GM19193 (cell line): ENCODE measurements around the gene DNER.

Experiments used
- POLR2A ChIP-seq: IDR thresholded peaks from 4 replicates; pipeline ENCODE4 v1.6.1; 2011; ENCODE audit not compliant: insufficient read depth, insufficient read length; ENCODE audit errors: extremely low read depth

DNER gene

DNA sequence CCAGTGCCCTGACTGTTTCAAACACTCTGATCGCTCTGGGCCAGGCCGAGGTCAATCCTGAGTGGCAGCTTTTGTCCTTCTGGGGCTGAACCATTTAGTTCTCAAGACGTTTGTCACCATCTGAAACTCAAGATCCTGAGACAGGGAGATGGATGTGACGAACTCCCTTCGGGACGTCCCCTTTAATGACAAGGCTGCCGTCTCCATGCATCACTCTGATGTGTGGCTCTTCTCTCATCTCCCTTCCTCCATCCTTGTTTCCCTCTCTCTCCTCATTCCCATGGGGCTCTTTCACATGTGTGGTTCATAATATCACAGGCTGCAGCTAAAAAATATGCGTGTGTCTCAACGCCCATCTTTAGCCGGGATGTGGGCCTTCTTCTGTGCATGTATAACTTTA is 189.6 kb downstream of the DNER start:
- no peak for TF ChIP-seq POLR2A

DNA sequence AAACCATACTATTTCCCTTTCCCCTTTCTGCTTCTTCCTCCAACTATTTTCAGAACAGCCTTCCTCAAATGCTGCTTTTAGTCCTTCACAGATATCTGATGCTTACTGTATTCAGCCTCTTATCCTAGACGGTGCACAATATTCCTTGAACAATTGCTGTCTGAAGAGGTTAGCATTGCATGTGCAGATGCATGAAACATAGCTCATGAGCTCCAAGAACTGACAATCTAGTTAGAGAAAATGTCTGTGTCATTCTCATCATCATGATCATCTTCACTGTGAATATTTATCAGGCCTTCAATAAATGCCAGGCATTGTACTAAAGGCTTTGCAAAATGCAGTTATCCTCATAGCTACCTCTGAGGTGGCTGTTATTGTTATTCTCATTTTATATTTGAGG is 190.7 kb downstream of the DNER start:
- TF ChIP-seq POLR2A, result no peak

DNA sequence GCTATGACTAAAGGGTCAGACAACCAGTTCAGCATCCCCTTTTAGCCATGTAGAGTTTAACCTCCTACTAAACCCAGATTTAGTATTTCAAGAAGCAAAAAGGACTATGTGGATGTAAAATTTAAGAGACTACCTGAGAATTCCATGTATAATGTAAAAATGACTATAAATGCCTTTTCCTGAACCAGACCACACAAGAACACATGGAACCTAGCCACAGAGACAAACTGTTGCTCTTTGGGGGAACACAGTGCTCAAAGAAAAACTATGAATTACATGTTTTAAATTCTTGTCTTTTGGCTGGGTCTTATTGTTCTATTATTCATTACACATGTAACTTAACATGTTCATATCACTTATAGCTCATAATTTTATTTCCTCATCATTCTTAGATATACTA is 192.8 kb downstream of the DNER start:
- TF ChIP-seq POLR2A, result no peak

DNA sequence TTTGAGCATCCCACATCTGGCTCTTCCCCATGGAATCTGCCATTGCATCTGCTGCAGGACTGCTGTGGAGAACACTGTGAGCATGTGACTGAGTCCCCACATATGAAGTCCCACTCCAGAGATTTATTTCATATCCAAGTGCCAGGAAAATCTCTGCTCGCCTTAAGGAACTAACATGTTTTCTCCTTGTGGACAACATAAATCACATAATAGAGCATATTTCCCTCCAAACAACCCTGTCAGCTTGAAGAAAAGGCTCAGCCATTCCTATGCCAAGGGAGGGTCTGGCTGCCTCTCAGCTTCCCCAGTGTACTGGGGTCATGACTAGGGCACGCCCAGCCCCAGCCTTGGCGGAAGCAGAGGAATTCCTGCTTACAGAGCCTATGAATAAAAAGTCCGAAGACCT is 193.7 kb downstream of the DNER start:
- TF ChIP-seq POLR2A, result no peak

DNA sequence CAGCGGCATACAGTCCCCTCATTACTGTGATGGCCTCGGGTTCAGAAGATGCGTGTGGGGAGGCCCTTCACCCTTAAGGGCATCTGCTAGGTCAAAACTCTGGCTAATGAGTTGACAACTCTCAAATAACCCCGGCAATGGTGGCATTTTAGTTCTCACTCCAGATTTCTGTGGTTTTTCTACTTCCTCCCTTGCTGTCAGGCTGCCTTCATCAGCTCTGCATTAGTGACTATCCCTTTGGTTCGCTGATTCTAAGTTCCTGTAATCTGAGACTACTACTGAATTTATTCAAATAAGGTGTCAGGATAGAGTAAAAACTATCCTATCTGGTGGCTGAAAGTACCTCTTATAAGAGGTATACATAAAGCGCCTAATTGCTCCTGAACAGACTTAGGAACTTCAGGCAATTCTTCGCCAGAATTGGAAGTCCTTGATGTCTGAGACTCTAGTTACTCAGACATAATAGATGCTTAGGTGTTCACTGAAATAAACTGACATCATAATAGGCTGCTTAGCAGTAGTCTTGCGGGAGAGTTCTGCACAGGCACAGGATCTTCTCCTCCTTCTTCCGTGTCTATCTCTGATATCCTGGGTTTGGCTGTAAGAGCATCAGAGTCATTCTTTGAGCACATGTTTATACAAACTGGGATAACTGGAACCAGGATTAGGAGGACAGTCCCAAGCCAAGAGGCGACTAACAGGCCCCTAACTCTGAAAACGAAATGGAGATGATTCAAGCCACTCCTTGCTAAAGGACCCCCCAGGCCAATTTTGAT is 194.5 kb downstream of the DNER start:
- no peak for TF ChIP-seq POLR2A

DNA sequence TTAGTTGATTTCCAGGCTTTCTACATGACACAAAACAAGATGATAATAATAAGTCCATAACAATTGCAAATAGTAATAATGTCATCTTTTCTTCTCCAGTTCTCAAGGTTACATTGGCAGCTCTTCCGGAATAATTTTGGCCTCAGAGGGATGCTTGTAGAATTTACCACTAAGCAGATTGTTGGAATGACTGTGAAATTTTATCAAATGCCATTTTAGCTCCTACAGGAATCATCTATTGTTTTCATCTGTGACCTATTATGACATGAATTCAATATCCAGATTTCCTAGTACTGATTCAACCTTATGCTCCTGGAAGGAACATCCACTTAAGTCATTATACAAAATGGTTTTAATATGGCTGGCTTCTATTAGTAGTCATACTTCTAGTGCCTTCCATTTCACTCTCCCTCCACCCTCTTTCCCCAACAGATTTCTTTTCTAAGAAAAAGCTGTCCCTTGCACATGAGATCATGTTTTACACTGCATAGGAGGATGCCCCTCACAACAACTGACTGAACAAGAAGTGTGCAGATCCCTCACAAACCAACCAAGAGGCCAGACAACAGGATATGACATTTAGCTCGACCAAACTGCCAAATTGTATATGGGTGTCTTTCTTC is 200.0 kb downstream of the DNER start:
- TF ChIP-seq POLR2A, result no peak

DNA sequence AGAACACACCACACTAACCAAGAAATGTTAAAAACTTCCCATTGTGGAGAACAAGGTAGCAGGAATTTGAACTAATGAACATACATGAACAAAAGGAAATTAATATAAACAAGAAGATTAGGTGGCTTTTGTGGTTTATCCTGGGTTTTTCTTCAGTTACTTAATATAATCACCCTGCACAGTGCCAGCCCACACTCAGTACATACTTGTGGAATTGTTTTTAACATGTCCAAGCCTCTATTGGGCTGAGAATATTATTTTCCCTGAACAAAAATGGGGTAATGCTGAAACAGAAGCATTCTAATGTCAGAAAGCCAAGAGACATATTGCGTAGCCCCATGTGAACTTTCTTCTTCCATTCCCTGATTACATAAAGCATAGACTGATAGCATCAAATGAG is 202.8 kb downstream of the DNER start:
- no peak for TF ChIP-seq POLR2A

DNA sequence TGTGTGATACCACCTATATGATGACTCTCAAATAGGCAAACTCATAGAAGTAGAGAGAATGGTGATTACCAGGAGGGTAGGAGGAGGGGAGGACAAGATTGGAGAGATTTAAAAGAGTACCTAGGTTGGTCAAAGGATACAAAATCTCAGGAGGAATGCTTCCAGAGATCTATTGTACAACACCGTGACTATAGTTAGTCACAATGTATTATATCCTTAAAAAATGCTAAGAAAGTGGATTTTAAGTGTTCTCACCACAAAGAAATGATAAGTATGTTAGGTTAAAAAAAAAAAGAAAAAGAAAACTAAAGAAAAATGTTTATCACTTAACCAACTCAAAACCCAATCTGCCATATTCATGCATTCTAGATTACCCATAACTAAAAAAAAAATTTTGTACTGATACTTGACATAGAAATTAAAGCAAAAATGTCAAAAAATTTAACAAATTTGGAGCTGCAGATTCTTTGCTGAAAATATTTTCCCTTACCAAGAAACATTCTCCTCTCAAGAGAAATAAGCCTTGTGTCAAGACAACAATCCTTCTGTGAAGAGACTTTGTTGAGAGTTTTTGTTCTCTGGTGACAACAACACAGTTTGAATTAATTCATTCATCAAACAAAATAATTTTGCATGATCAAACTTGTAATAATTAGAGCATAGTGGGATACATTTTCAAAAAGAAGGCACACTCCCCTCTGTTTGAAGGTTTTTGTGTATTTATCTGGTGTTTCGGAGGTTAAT is 213.1 kb downstream of the DNER start:
- no peak for TF ChIP-seq POLR2A

DNA sequence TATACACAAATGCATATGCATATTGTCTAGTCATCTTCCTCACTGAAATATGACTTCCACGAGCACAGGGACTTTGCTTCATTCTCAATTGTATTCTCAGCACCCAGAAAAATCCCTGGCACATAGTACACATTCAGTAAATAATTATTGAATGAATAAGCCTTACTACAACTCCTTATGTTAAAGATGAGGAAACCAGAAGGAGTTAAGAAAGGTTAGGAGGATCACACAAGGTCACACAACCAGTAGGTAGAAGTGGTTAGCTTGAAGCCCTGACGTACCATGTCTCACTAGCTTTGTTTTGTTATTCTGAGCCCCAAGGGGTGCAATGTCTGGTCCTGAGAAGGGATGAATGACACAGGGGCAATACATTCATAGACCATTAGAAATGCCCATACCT is 222.3 kb downstream of the DNER start:
- no peak for TF ChIP-seq POLR2A

DNA sequence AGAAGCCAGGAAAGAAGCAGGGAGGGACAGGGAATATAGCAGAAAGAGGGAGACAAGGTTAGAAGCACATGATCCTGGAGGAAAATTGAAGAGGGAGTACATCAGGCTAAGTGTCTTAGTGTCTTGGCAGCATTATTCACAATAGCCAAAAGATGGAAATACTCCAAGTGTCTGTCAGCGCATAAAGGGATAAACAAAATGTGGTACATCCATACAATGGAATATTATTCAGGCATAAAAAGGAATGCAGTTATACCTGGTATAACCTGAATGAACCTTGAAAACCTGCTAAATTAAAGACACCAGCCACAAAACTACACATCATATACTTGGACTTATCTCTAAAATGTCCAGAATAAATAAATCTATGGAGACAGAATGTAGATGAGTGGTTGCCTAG is 224.2 kb downstream of the DNER start:
- no peak for TF ChIP-seq POLR2A

DNA sequence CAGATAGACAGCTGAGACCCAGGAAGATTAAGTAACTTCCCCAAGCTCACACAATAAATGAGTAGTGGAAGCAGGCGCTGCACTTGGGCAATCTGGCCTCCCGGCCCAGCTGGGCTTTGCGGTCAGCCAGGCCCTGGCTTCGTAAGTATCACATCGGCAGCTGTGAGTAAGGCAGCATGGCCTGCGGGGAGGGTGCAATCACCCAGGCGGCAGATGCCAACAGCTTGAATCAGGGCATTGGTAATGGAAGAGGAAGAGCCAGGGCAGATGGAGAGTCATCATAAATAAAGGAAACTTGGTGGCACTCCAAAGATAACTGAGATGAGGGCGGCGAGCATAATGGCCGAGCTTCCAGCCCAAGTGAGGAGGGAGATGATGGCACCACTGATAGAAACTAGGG is 225.3 kb downstream of the DNER start:
- no peak for TF ChIP-seq POLR2A

DNA sequence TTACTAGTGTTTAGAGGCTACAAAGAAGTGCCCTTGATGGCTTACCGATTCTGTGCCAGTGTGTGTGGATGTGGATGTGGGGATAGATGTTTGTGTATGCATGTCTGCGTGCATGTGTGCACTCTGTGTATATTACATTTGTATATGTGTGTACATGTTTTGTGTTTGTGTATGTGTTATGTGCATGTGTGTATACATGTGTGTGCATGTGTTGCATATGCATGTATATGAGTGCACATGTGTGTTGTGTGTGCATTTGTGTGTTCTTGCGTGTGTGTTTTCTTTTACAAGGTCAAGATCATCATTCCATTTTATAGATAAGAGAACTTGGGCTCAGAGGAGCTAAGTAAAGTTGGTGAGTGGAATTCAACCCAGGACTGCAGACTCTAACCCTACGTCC is 226.1 kb downstream of the DNER start:
- TF ChIP-seq POLR2A, result no peak

DNA sequence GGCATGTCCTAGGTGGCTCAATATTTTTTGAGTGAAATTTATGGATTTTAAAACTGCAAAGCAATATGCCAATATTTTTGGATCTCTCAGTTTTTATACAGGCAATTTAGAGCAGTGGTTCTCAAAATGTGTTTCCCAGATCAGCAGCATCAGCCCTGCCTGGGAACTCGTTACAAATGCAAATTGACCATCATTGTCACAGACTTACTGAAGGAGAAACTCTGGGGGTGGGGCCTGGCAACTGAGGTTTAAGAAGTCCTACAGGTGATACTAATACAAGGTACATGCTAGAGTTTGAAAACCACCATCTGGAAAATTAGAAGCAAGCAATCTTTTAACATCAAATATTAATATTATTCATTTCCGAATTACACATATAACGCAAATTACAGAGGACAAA is 227.7 kb downstream of the DNER start:
- TF ChIP-seq POLR2A, result no peak

DNA sequence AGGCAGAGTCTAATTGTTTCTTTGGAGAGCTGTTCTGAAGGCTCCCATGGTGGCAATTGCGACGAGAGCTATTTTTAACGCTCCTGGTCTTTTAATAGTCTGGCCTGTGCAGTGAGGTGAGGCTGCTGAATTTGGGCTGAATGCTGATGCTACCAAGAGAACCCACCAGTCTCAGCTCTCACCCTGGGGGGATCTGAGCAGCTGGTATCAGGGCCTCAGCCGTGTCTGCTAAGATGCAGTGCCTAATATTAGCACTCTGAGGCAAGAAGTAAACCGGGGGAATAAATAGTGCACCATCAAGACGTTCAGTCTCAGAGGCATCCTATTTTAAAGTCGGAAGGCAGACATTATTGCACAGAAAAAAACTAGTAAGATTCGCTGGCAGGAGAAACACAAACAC is 228.5 kb downstream of the DNER start:
- TF ChIP-seq POLR2A, result no peak

DNA sequence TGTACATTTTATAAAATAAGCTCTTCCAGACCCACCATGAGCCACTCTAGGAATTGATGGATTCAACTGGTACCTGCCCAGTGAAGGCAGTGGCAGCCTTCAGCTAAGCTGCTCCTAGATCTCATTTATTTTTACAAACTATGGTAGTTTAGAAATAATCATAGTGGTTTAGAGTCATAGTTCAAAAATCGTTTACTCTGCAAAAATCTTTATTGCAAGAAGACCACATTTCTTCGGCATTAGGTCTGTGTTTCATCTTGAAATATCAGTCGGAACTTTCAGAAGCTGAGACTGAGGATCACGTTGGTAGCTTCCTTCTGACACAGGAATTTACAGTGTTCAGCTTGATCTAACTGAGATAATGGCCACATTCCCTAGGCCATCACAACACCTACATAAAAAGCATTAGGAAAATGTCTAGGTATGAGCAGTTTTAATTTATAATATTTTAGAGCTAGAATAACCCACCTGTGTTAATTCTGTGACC is 237.0 kb downstream of the DNER start:
- TF ChIP-seq POLR2A, result no peak

DNA sequence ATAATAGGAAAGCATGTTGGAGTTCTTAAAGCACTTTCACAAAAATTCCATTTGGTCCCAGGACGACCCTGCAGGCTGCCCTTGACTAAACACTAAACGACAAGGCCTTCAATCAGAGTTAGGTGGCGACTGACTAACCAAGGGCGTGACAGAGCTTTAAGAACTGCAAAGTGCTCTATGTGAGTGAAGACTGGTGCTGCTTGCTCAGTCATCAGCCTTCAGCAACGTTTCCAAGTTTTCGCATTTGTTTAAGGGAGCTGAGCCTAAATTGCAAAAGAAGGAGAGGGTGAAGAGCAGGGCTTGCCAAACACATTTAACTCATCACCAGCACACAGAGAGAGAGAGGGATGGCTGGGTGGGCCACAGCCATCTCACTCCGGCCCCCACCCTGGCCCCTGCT is 238.6 kb downstream of the DNER start:
- no peak for TF ChIP-seq POLR2A
